Measurements from ENCODE around the gene BRICD5.

BRICD5 gene

DNA sequence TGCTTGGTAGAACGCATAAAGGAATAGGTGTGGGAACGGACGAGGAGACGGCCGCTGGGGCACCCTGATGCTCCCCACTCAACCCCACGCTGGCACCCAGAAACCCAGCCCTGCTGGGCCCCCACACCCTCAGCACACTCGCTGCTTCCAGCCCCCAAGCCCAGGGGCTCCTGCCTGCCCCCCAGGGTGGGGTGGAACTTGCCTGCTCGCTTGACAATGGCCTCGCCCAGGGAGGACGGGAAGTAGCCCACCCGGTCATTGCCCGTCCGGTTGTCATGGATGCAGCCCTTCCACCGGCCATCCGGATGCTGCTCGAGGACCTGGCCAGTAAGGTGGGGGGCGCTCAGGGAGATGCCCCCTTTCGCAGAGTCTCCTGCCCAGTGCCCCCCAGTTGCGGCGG is 24.2 kb downstream of the BRICD5 start:
- POLR2A ChIA-PET (ENCODE audit: low non-redundant PET) = no interaction called here
- no peak overlapping the region for H3K27ac ChIP-seq
- no peak for DNase-seq (ENCODE audit: low spot score)
- CTCF ChIA-PET = no interaction called here
- no peak for TF ChIP-seq CTCF (conservative IDR thresholded peaks at IDR 0.05; ENCODE audit: low read depth)

- POLR2A ChIA-PET (ENCODE audit: low non-redundant PET) = no interaction called here
- no peak for TF ChIP-seq CTCF (conservative IDR thresholded peaks at IDR 0.05; ENCODE audit: low read depth)
- CTCF ChIA-PET = interaction anchor here (1.5 kb wide), 1 partner anchor 9 kb away, joined by 3 read pairs; no protein-coding TSS in a partner anchor
- DNase-seq (ENCODE audit: low spot score) = no peak
- no peak overlapping the region for H3K27ac ChIP-seq
These were observed 24.6 kb downstream of the BRICD5 start for GRCh38 chr16:2186064-2186463.

DNA sequence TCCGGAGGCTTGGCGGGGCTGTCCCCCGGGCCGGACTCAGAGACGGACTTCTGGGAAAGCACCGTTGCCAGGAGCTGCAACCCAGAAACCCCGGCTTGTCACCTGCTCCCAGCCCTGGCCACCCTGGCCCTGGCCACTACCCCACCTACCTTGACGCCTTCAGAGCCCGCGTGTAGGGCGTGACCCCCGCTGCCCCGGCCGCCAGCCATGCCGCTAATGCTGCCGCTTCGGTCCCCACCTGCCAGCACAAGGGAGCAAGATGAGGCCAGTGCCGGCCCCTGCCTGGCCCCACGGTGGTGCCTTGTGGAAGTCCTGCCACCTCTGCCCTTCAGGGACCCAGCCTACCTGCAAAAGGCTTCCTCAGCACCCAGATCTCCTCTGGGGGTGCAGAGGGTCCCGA is 25.7 kb downstream of the BRICD5 start:
- H3K27ac ChIP-seq = no peak overlapping the region
- no peak for TF ChIP-seq CTCF (conservative IDR thresholded peaks at IDR 0.05; ENCODE audit: low read depth)
- DNase-seq (ENCODE audit: low spot score) = no peak
- ChIA-PET POLR2A (ENCODE audit: low non-redundant PET) (no interaction called here), CTCF (interaction anchor here (0.7 to 1.5 kb wide), 2 partner anchors 10 to 155 kb away, joined by 3 read pairs; partner anchors contain the start of gene ABCA3)

DNA sequence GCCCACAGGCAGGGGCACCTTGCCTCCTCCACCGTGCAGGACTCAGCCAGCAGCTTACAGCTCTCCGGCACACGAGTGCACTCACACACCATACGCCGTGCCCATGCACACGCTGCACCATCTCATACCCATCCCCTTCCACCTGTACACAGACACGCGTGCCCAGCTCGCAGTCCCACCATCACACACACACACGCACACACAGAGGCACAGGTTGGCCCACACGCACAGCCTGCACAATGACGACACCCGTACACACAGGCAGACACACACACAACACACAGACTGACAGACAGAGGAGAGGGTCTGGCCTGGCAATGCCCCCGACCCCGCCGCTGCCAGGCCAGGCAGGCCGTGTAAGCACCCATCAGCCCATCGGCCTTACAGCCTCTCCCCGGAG is 26.3 kb downstream of the BRICD5 start:
- DNase-seq (ENCODE audit: low spot score) = no peak
- CTCF ChIA-PET = no interaction called here
- TF ChIP-seq CTCF (conservative IDR thresholded peaks at IDR 0.05; ENCODE audit: low read depth) = no peak
- POLR2A ChIA-PET (ENCODE audit: low non-redundant PET) = no interaction called here
- H3K27ac ChIP-seq = no peak overlapping the region

- CTCF ChIA-PET = interaction anchor here (0.6 kb wide), 1 partner anchor 349 kb away, joined by 3 read pairs; no protein-coding TSS in a partner anchor
These were observed 27.0 kb downstream of the BRICD5 start for GRCh38 chr16:2183671-2184070.

GRCh38 chr16:2181952-2182351 is 28.7 kb downstream of the BRICD5 start:
- ChIA-PET CTCF (no interaction called here), POLR2A (ENCODE audit: low non-redundant PET) (interaction anchor here (0.5 kb wide), 1 partner anchor 26 kb away, joined by 4 read pairs; no protein-coding TSS in a partner anchor)
- no peak for TF ChIP-seq CTCF (conservative IDR thresholded peaks at IDR 0.05; ENCODE audit: low read depth)
- peak overlapping the region; percentile 48 for H3K27ac ChIP-seq
- no peak for DNase-seq (ENCODE audit: low spot score)

More at GRCh38 chr16:2183671-2184070, 27.0 kb downstream of the BRICD5 start:
- no peak overlapping the region for H3K27ac ChIP-seq
- POLR2A ChIA-PET (ENCODE audit: low non-redundant PET) = no interaction called here
- no peak for TF ChIP-seq CTCF (conservative IDR thresholded peaks at IDR 0.05; ENCODE audit: low read depth)
- DNase-seq (ENCODE audit: low spot score) = no peak
